ENCODE results near the gene GRAMD1A. TPM values are rescaled to one million over a fixed set of nuclear protein-coding genes. Genes with fewer than 3 reads are reported as not detected.

GRAMD1A gene
- total RNA-seq, 1 experiment from 2014 or later = 125 TPM

DNA sequence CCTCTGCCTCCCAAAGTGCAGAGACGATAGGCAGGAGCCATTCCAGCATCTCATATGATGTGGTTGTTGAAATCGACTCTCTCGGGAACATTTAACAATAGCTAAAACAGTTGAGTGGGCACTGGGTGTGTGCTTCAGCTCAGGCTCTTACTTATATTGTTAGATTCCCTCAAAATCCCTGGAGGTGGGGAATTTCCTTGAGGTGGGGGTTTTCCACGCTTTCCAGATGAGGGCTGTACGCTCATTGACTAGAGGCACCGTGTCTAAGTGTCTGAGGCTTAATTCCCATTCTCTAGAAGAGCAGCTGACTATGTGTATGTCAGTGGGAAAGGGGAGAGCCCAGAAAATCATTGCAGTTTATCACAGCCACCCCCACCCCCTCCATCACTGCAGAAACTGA, 10.8 kb upstream of the GRAMD1A start:
- H4K91ac ChIP-seq (ENCODE audit: insufficient read length, low read depth, low read length) = no peak overlapping the region
- no CpG with 5 or more reads among the region's 6 CpGs for WGBS (ENCODE audit: extremely low coverage, insufficient read length, low lambda C conversion rate)
- H2BK15ac ChIP-seq (ENCODE audit: low read depth, low read length) = no peak overlapping the region
- H4K8ac ChIP-seq (replicated peaks; ENCODE audit: insufficient read length, low read depth, low read length) = no peak overlapping the region
- no peak for DNase-seq
- no peaks in the 10 kb centered on the region for H4K20me1 ChIP-seq (ENCODE audit: control insufficient read depth, insufficient read depth, insufficient read length)
- no peaks in the 10 kb centered on the region for H3K79me2 ChIP-seq (ENCODE audit: insufficient read depth, low read length)
- no peak overlapping the region for H3K23ac ChIP-seq (ENCODE audit: insufficient read length, low read depth, low read length)
- Mint-ChIP-seq H3K9me3 (peaks cover 1 to 9% of the 10 kb centered on the region in 2 experiments), H3K4me1 (peaks cover 14 to 15% of the 10 kb centered on the region in 2 experiments), H3K4me3 (no peak overlapping the region), H3K27ac (no peak overlapping the region; a peak in 1 of 7 replicates), H3K36me3 (ENCODE audit: insufficient read depth in 1 of 3, low read depth in 3 of 3) (peaks cover 0 to 6% (median 0%) of the 10 kb centered on the region in 3 experiments; a peak in 3 of 7 replicates), H3K27me3 (ENCODE audit: low read depth) (no peaks in the 10 kb centered on the region; the same call in 1 of the 2 replicates)
- no peak overlapping the region for H2BK20ac ChIP-seq (ENCODE audit: low read depth, low read length, poor library complexity, severe bottlenecking)
- no peak overlapping the region for H2AFZ ChIP-seq (ENCODE audit: low read length)
- H3K4me2 ChIP-seq (ENCODE audit: insufficient read depth, insufficient read length, low read length) = no peak overlapping the region
- H4K5ac ChIP-seq (ENCODE audit: insufficient read length, low read depth, low read length) = no peak overlapping the region
- no peak overlapping the region for H2AK5ac ChIP-seq (ENCODE audit: insufficient read length, low read length)
- H3K14ac ChIP-seq (ENCODE audit: insufficient read depth, low read length) = no peak overlapping the region
- H3K27ac ChIP-seq (ENCODE audit: insufficient read length, low read depth, low read length) = no peak overlapping the region
- no peak overlapping the region for H2BK120ac ChIP-seq (ENCODE audit: low read depth, low read length, poor library complexity, severe bottlenecking)
- H3K18ac ChIP-seq (ENCODE audit: insufficient read length, low read depth, low read length) = no peak overlapping the region
- no peak overlapping the region for H3T11ph ChIP-seq (ENCODE audit: low read length)
- H2BK12ac ChIP-seq (ENCODE audit: insufficient read length, low read depth, low read length) = no peak overlapping the region
- no peak overlapping the region for H3K56ac ChIP-seq (ENCODE audit: insufficient read length, low read depth, low read length)
- H3K9me3 ChIP-seq (ENCODE audit: control insufficient read depth, low read depth, low read length) = no peaks in the 10 kb centered on the region
- no peak overlapping the region for H2BK5ac ChIP-seq (ENCODE audit: insufficient read length, low read length)
- no peak overlapping the region for H3K9ac ChIP-seq (ENCODE audit: extremely low read depth, insufficient read length, low read length)
- no peaks in the 10 kb centered on the region for H3K23me2 ChIP-seq (ENCODE audit: insufficient read length, low read depth, low read length, poor library complexity, severe bottlenecking)
- H3K27me3 ChIP-seq (ENCODE audit: insufficient read depth, low read length) = no peaks in the 10 kb centered on the region
- H3K4ac ChIP-seq (ENCODE audit: low read depth, low read length) = no peak overlapping the region
- no peaks in the 10 kb centered on the region for H3K79me1 ChIP-seq (ENCODE audit: insufficient read depth, low read depth, low read length, poor library complexity, severe bottlenecking)
- TF ChIP-seq, protein P1, sequence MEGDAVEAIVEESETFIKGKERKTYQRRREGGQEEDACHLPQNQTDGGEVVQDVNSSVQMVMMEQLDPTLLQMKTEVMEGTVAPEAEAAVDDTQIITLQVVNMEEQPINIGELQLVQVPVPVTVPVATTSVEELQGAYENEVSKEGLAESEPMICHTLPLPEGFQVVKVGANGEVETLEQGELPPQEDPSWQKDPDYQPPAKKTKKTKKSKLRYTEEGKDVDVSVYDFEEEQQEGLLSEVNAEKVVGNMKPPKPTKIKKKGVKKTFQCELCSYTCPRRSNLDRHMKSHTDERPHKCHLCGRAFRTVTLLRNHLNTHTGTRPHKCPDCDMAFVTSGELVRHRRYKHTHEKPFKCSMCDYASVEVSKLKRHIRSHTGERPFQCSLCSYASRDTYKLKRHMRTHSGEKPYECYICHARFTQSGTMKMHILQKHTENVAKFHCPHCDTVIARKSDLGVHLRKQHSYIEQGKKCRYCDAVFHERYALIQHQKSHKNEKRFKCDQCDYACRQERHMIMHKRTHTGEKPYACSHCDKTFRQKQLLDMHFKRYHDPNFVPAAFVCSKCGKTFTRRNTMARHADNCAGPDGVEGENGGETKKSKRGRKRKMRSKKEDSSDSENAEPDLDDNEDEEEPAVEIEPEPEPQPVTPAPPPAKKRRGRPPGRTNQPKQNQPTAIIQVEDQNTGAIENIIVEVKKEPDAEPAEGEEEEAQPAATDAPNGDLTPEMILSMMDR (conservative IDR thresholded peaks at IDR 0.05) = no peak
- peaks cover 6% of the 10 kb centered on the region; the same call in 1 of the 2 replicates for H3K4me1 ChIP-seq (ENCODE audit: insufficient read depth, low read length)
